PC-3 (cell line): Measurements from ENCODE around the gene ZSWIM7. TPM values are rescaled to one million over a fixed set of nuclear protein-coding genes. Genes with fewer than 3 reads are reported as not detected.

Experiments
- ATAC-seq: fragments of 200-7000 bp; cut with Tn5 transposase; 2 replicates; pipeline ENCODE4 v1.9.1; 2020; ENCODE audit warnings: mild to moderate bottlenecking, moderate library complexity
- BruUV-seq: library from RNA; stranded (reverse); fragments of 400-500 nt; replicated peaks from 2 replicates; lab custom pipeline; 2021; lab: Mats Ljungman, UMichigan
- CTCF ChIA-PET: fragments of 300-600 bp; sonication (Branson Sonifier 250); formaldehyde crosslinking; loops from one replicate; lab custom pipeline; 2022; ENCODE audit warnings: antibody characterized with exemption; lab: Charles Lee
- POLR2A ChIA-PET: fragments of 300-600 bp; sonication (Branson Sonifier 250); formaldehyde crosslinking; loops from one replicate; lab custom pipeline; 2022; ENCODE audit warnings: antibody characterized with exemption; ENCODE audit not compliant: unreplicated experiment; lab: Charles Lee
- DNase-seq: peaks from one replicate; pipeline ENCODE4 v3.0.0-alpha.2; 2015
- H2AFZ ChIP-seq: fragments of 300-600 bp; sonication (generic); 2 replicates; pipeline ENCODE4 v1.6.0; 2016; ENCODE audit warnings: antibody characterized with exemption, low read length
- H3F3A ChIP-seq: fragments of 300-600 bp; sonication (generic); one replicate; pipeline ENCODE4 v1.6.0; 2017; ENCODE audit warnings: antibody characterized with exemption, low read length, control low read depth, mild to moderate bottlenecking; ENCODE audit not compliant: unreplicated experiment
- H3K27ac ChIP-seq: fragments of 300-600 bp; sonication (generic); 2 replicates; pipeline ENCODE4 v1.5.1; 2016; ENCODE audit warnings: mild to moderate bottlenecking, low read length
- H3K27me3 ChIP-seq: fragments of 300-600 bp; sonication (generic); 2 replicates; pipeline ENCODE4 v1.6.1; 2016; ENCODE audit warnings: low read length, mixed read lengths
- H3K36me3 ChIP-seq: fragments of 300-600 bp; sonication (generic); 2 replicates; pipeline ENCODE4 v1.6.1; 2016; ENCODE audit warnings: low read depth, mixed run types, low read length, mixed read lengths
- H3K4me1 ChIP-seq: fragments of 300-600 bp; sonication (generic); 2 replicates; pipeline ENCODE4 v1.5.1; 2016; ENCODE audit warnings: low read length; ENCODE audit not compliant: insufficient read depth
- H3K4me2 ChIP-seq: fragments of 300-600 bp; sonication (generic); 2 replicates; pipeline ENCODE4 v1.6.0; 2016; ENCODE audit warnings: low read length
- H3K4me3 ChIP-seq: fragments of 300-600 bp; sonication (generic); 2 replicates; pipeline ENCODE4 v1.5.1; 2016; ENCODE audit warnings: mild to moderate bottlenecking, low read length, mixed read lengths
- H3K79me2 ChIP-seq: fragments of 300-600 bp; sonication (generic); 2 replicates; pipeline ENCODE4 v1.6.1; 2017; ENCODE audit warnings: low read length, mixed read lengths
- H3K9ac ChIP-seq: fragments of 300-600 bp; sonication (generic); 2 replicates; pipeline ENCODE4 v1.6.0; 2016; ENCODE audit warnings: mild to moderate bottlenecking, low read length
- H3K9me2 ChIP-seq: fragments of 300-600 bp; sonication (generic); replicated peaks from 2 replicates; pipeline ENCODE4 v1.6.1; 2016; ENCODE audit warnings: mixed run types, low read length, mixed read lengths
- H3K9me3 ChIP-seq: fragments of 300-600 bp; sonication (generic); 2 replicates; pipeline ENCODE4 v1.6.1; 2016; ENCODE audit warnings: low read length, mixed read lengths
- H4K20me1 ChIP-seq: fragments of 300-600 bp; sonication (generic); 2 replicates; pipeline ENCODE4 v1.6.1; 2016; ENCODE audit warnings: low read length, mixed read lengths
- EZH2 ChIP-seq: fragments of 300-600 bp; sonication (generic); IDR thresholded peaks from one replicate; pipeline ENCODE4 v1.6.1; 2017; ENCODE audit warnings: antibody characterized with exemption, mild to moderate bottlenecking, low read length; ENCODE audit not compliant: unreplicated experiment
- EZH2phosphoT487 ChIP-seq: fragments of 300-600 bp; sonication (generic); IDR thresholded peaks from 2 replicates; pipeline ENCODE4 v1.6.1; 2018; ENCODE audit warnings: mild to moderate bottlenecking, antibody characterized with exemption, low read length, borderline replicate concordance
- intact Hi-C: fragments of 100-400 bp; cut with micrococcal nuclease; formaldehyde crosslinking; loops from 2 replicates; pipeline ENCODE4 v1.9.0; 2023
- total RNA-seq: library from RNA; depleted of rRNA; stranded (reverse); fragments of >200 nt; gene quantifications from 2 replicates; pipeline ENCODE4 v1.2.3, GENCODE V29; 2014
- TF ChIP-seq, protein P1 (sequence below): fragments of 300-600 bp; sonication (generic); conservative IDR thresholded peaks from 2 replicates; pipeline ENCODE4 v1.5.1; 2017; ENCODE audit warnings: antibody characterized with exemption, low read depth, mild to moderate bottlenecking, low read length

The ZSWIM7 gene
- total RNA-seq, 1 experiment from 2014 or later = 97.6 TPM

DNA sequence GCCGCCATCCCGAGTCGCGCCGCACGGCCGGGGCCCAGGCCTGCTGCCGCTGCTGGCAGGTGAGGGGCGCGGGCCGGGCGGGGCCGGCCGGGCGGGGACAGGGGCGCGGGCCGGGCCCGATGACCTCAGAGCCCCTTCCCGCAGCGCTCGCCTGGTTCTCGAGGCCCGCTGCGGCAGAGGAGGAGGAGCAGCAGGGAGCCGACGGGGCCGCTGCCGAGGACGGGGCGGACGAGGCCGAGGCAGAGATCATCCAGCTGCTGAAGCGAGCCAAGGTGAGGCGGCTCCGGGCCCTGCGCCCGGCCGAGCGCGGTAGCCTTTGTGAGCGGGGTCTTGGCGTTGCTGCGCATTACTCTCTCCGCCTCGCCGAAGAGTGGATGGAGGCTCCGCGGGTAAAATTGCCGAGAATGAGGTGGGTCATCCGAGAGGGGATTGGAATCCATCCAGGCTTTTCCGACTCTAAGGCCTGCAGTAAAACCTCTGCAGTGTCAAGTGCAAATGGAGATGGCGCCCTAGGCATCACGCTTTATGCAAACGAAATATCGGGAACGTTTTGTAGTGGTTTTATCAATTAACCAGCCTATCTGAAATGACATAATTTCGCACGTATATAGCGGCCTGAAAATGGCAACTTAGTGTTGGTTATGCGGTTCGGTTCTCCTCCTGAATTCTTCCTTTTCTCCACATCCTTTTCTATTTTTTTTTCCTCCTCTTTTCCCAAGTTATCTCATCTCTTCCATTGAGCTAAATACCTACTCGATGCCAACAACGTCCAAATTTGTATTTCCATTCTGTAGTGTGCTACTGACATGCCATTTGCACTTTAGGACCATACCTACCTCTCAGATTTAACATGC is 697 bp upstream of the ZSWIM7 start:
- Histone ChIP-seq H3K4me3 (peak overlapping the region; percentile 94), H3K4me1 (peaks cover 38% of the 10 kb centered on the region), H3K27ac (peak overlapping the region; percentile 88), H4K20me1 (peaks cover 50% of the 10 kb centered on the region), H3F3A (no peaks in the 10 kb centered on the region), H3K4me2 (peak overlapping the region; percentile 89), H3K36me3 (peaks cover 44% of the 10 kb centered on the region), H3K79me2 (peaks cover 88% of the 10 kb centered on the region), H3K27me3 (no peaks in the 10 kb centered on the region), H3K9ac (peak overlapping the region; percentile 92), H2AFZ (no peak overlapping the region), H3K9me2 (no peaks in the 10 kb centered on the region), H3K9me3 (no peaks in the 10 kb centered on the region)
- intact Hi-C loops = loop anchor here (2.0 kb wide), 1 partner anchor 41 kb away; no protein-coding TSS in a partner anchor
- BruUV-seq = TSS peak; percentile 36
- no peak for TF ChIP-seq EZH2phosphoT487
- TF ChIP-seq, protein P1, sequence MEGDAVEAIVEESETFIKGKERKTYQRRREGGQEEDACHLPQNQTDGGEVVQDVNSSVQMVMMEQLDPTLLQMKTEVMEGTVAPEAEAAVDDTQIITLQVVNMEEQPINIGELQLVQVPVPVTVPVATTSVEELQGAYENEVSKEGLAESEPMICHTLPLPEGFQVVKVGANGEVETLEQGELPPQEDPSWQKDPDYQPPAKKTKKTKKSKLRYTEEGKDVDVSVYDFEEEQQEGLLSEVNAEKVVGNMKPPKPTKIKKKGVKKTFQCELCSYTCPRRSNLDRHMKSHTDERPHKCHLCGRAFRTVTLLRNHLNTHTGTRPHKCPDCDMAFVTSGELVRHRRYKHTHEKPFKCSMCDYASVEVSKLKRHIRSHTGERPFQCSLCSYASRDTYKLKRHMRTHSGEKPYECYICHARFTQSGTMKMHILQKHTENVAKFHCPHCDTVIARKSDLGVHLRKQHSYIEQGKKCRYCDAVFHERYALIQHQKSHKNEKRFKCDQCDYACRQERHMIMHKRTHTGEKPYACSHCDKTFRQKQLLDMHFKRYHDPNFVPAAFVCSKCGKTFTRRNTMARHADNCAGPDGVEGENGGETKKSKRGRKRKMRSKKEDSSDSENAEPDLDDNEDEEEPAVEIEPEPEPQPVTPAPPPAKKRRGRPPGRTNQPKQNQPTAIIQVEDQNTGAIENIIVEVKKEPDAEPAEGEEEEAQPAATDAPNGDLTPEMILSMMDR = no peak
- no peak for TF ChIP-seq EZH2
- ChIA-PET CTCF (no interaction called here), POLR2A (interaction anchor here (0.6 kb wide), 3 partner anchors 53 to 350 kb away, joined by 4 to 10 read pairs (median 6); no protein-coding TSS in a partner anchor)
- ATAC-seq (peak; percentile 36), DNase-seq (peak; percentile 38)

DNA sequence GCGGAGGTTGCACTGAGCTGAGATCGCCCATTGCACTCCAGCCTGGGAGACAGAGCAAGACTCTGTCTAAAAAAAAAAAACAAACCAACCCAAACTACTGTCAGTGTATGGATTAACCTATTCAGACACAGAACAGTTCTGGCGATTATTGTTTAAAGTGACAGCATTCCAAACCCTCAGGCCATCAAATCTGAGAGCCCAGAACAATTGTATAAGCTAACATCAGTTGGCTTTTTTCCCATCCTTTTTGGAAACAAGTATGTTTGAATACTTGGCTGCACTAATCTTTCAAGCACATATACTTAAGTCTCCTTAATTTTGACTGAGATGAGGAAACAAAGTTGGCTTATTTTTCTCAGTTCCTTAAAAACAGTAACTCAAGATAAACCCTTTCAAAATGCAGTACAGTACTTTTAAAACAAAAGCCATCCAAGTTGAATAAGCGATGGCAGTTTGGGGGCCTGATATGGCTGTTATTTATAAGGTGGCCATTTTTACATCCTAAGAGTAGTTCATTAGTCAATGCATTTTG is 1.4 kb downstream of the ZSWIM7 start:
- Histone ChIP-seq H3K9me3 (no peaks in the 10 kb centered on the region), H3K4me3 (peak overlapping the region; percentile 94), H3F3A (no peaks in the 10 kb centered on the region), H3K36me3 (peaks cover 24% of the 10 kb centered on the region), H3K4me1 (peaks cover 38% of the 10 kb centered on the region), H3K9ac (peak overlapping the region; percentile 92), H3K27me3 (no peaks in the 10 kb centered on the region), H2AFZ (no peak overlapping the region), H3K79me2 (peaks cover 77% of the 10 kb centered on the region), H3K27ac (peak overlapping the region; percentile 88), H3K9me2 (no peaks in the 10 kb centered on the region), H4K20me1 (peaks cover 31% of the 10 kb centered on the region), H3K4me2 (peak overlapping the region; percentile 89)
- ChIA-PET POLR2A (no interaction called here), CTCF (interaction anchor here (0.9 kb wide), 1 partner anchor 53 kb away, joined by 3 read pairs; the partner anchor contains the start of gene ADORA2B)
- no TSS peak for BruUV-seq
- ATAC-seq = no peak
- peak; percentile 64 for DNase-seq
- intact Hi-C loops = loop anchor here (1.0 to 2.0 kb wide), 3 partner anchors 39 to 170 kb away; no protein-coding TSS in a partner anchor
- TF ChIP-seq EZH2 (no peak), EZH2phosphoT487 (no peak)
- TF ChIP-seq, protein P1 = no peak
